Endothelial cell (in vitro differentiated cells): ENCODE results near the gene CYSRT1. TPM values are rescaled to one million over a fixed set of nuclear protein-coding genes. Genes with fewer than 3 reads are reported as not detected.

Experiments
- DNase-seq: peaks from one replicate; pipeline ENCODE4 v3.0.0; 2021; ENCODE audit warnings: low spot score
- H3K27ac Mint-ChIP-seq: one replicate; pipeline ENCODE4 v1.8.0; 2021; ENCODE audit warnings: mixed read lengths, inconsistent platforms; ENCODE audit not compliant: unreplicated experiment
- H3K27me3 Mint-ChIP-seq: one replicate; pipeline ENCODE4 v1.8.0; 2021; ENCODE audit warnings: mild to moderate bottlenecking, moderate library complexity, mixed read lengths, inconsistent platforms; ENCODE audit not compliant: unreplicated experiment
- H3K36me3 Mint-ChIP-seq: one replicate; pipeline ENCODE4 v1.8.0; 2021; ENCODE audit warnings: mild to moderate bottlenecking, low read depth, mixed read lengths, inconsistent platforms; ENCODE audit not compliant: unreplicated experiment
- H3K4me1 Mint-ChIP-seq: one replicate; pipeline ENCODE4 v1.8.0; 2021; ENCODE audit warnings: mild to moderate bottlenecking, mixed read lengths, inconsistent platforms; ENCODE audit not compliant: unreplicated experiment
- H3K4me3 Mint-ChIP-seq: one replicate; pipeline ENCODE4 v1.8.0; 2021; ENCODE audit warnings: mild to moderate bottlenecking, mixed read lengths, inconsistent platforms; ENCODE audit not compliant: unreplicated experiment
- H3K9me3 Mint-ChIP-seq: one replicate; pipeline ENCODE4 v1.8.0; 2021; ENCODE audit warnings: mixed read lengths, inconsistent platforms; ENCODE audit not compliant: unreplicated experiment
- CTCF ChIP-seq: fragments of 200-600 bp; sonication (generic); IDR thresholded peaks from one replicate; pipeline ENCODE4 v1.5.0; 2021; ENCODE audit warnings: antibody characterized with exemption; ENCODE audit not compliant: unreplicated experiment
- long read RNA-seq: library from polyadenylated mRNA; unstranded; transcript quantifications from one replicate; pipeline ENCODE4 v2.0.0, GENCODE V29; 2020; ENCODE audit not compliant: unreplicated experiment
- total RNA-seq: library from RNA; stranded (reverse); fragmentation: NEBNext Ultra II Directional; extraction: Animal tissue kit (Norgen Biotek cat#: 25700); gene quantifications from one replicate; pipeline ENCODE4 v1.2.1, GENCODE V29; 2021; ENCODE audit not compliant: unreplicated experiment

CYSRT1 gene
- total RNA-seq = 1.4 TPM
- long read RNA-seq = 0 reads

- TF ChIP-seq CTCF = no peak
- Mint-ChIP-seq H3K27me3 (peaks cover 11% of the 10 kb centered on the region), H3K4me1 (no peaks in the 10 kb centered on the region), H3K27ac (no peak within 1 kb of the TSS), H3K9me3 (no peaks in the 10 kb centered on the region), H3K36me3 (no peaks in the 10 kb centered on the region), H3K4me3 (peak within 1 kb of the TSS; percentile 71)
- DNase-seq = no peak
These were observed at the start of gene CYSRT1 for GRCh38 chr9:137224830-137225694. CYSRT1 (plus strand) TSS chr9:137225174; CDS start chr9:137225622, 448 bp downstream.

DNA sequence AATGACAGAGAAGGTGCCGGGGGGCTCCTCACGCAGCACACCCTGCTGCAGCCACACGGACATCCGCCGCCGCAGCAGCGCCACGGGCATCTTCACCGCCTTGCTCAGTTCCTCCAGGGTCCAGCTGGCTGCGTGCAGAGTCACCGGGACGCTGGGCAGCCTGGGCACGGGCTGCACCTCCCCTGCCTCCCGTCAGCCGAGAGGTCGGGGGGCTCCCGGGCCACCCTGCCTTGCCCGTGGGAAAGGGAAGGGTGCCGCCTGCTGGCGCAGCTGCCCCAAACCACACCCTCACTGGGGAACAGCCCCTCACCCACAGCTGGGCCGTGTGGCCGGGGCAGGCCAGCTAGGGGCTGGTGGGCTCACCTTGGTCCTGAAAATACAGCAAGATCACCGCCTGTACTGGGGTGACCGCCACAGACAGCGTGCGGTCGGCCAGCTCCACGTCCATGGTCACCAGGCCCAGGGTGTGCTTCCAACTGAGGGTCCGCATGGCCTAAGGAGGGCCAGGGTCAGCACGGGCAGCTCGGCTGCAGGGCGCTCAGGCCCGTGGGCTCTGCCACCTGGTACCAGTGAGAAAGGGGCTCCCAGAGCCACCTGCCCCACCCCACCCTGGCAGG is 49.5 kb upstream of the CYSRT1 start:
- no peak overlapping the region for H3K4me3 Mint-ChIP-seq
- no peaks in the 10 kb centered on the region for H3K4me1 Mint-ChIP-seq
- H3K27ac Mint-ChIP-seq = no peak overlapping the region
- no peak for DNase-seq
- H3K9me3 Mint-ChIP-seq = no peaks in the 10 kb centered on the region
- no peak for TF ChIP-seq CTCF
- H3K27me3 Mint-ChIP-seq = peaks cover 11% of the 10 kb centered on the region
- H3K36me3 Mint-ChIP-seq = peaks cover 8% of the 10 kb centered on the region

- Mint-ChIP-seq H3K36me3 (peaks cover 8% of the 10 kb centered on the region), H3K4me1 (no peaks in the 10 kb centered on the region), H3K9me3 (no peaks in the 10 kb centered on the region), H3K27me3 (peaks cover 9% of the 10 kb centered on the region), H3K27ac (no peak overlapping the region), H3K4me3 (no peak overlapping the region)
- DNase-seq = peak; percentile 42
- peak; percentile 18 for TF ChIP-seq CTCF
These were observed 48.4 kb upstream of the CYSRT1 start for GRCh38 chr9:137176302-137177182.

DNA sequence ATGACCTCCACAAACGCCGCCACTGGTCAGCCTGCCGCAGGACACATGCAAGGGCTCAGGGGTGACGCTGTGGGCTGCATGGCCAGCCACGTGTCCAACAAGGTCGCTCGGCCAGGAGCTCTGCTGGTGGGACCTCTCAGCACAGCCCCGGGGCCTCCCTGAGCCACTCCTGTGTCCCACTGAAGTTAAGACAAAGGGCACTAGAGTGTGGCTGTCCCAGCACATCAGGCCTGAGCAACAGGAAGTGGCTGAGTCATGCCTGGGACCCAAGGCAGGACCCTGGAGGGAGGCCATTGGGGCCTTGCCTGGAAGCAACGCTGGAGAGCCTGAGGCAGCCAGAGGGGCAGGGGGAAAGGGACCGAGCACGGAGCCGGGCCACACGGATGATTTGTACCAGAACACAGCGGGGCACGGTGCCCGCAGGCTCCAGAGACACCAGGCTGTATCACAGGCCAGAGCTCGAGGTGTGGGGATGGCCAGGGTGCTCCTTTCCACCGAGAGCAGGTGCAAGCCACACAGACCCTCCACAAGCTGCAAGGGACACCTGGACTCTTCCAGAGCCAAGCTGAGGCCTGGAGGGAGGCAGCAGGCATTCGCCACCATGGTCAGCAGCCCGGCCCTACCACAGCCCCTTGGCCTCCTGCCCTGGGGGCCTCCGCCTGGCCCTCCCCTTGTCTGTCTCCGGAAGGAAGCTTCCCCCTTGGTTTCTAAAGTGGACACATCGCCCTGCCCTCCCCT is 46.6 kb upstream of the CYSRT1 start:
- no peak for DNase-seq
- no peak for TF ChIP-seq CTCF
- Mint-ChIP-seq H3K27ac (no peak overlapping the region), H3K27me3 (peaks cover 9% of the 10 kb centered on the region), H3K4me1 (no peaks in the 10 kb centered on the region), H3K36me3 (peaks cover 13% of the 10 kb centered on the region), H3K9me3 (no peaks in the 10 kb centered on the region), H3K4me3 (no peak overlapping the region)
